ENCODE results near the gene DCC.

The DCC gene

DNA sequence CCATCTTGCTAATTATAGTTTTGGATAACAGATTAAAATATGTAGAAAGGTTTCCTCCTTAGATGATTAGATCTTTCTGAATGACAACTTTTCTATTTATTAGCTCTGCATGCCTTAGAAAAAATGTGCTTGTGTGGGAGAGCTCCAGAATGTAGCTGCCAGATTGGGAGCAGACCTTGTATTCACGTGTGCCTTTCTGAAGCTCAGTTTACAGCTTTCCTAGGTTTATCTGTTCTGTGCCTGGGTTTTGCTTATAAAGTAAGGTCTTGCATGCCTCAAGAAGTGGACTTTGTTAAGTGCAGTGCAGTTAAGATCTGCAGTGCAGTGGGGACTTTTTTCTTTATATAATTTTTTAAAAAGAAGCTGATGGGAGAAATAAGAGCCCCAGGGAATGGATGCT lies 179.0 kb downstream of the DCC start:
- Mint-ChIP-seq H3K4me3 (no peak overlapping the region), H3K9me3 (no peaks in the 10 kb centered on the region), H3K27me3 (no peaks in the 10 kb centered on the region), H3K36me3 (no peaks in the 10 kb centered on the region), H3K27ac (no peak overlapping the region), H3K4me1 (no peaks in the 10 kb centered on the region)
- DNase-seq (ENCODE audit: low spot score in 2 of 2) (no peak), ATAC-seq (ENCODE audit: low read depth) (no peak)

DNA sequence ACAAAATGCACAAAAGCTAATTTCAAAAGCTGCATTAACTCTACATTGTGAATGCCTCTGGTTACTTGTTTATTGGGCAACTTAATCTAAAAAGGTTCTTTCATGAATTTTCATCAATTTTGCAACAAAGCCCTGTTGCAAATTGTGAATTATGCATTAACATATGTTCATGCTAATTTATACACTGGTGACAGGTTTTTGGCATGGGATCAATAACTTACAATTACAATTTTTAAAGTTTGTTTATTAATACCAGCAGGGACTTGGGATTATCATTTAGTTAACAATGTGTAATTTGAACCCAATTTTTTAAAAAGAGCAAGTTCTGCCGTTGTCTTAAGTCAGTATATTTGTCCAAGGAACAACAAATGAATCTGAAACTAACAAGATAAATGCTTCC lies 183.6 kb downstream of the DCC start:
- Mint-ChIP-seq H3K4me1 (no peaks in the 10 kb centered on the region), H3K9me3 (peaks cover 2% of the 10 kb centered on the region), H3K27ac (no peak overlapping the region), H3K36me3 (no peaks in the 10 kb centered on the region), H3K4me3 (no peak overlapping the region), H3K27me3 (no peaks in the 10 kb centered on the region)
- DNase-seq (ENCODE audit: low spot score in 2 of 2) (no peak), ATAC-seq (ENCODE audit: low read depth) (no peak)

DNA sequence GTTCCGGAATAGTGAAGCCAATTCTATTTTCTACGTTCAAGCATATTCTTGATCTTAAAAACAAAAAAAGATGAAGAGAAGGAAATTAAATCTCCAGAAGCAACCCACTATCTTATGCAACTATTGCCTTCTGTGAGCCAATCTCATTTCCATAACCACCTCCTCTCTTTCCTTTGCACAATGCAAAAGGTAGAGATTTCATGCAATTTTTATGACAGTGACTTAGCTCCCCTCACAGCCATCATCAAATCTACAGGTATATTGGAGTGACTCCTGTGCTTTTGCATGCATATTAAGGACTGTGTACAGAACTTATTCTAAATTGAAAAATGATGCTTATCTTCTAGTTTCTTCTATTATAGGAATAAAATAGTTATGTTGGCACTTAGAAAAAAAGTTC lies 191.8 kb downstream of the DCC start:
- H3K27ac Mint-ChIP-seq: no peak overlapping the region
- H3K36me3 Mint-ChIP-seq: no peaks in the 10 kb centered on the region
- DNase-seq (ENCODE audit: low spot score in 2 of 2): no peak
- ATAC-seq (ENCODE audit: low read depth): no peak
- H3K4me1 Mint-ChIP-seq: peaks cover 4% of the 10 kb centered on the region
- peaks cover 4% of the 10 kb centered on the region for H3K27me3 Mint-ChIP-seq
- peaks cover 7% of the 10 kb centered on the region for H3K9me3 Mint-ChIP-seq
- H3K4me3 Mint-ChIP-seq: no peak overlapping the region

DNA sequence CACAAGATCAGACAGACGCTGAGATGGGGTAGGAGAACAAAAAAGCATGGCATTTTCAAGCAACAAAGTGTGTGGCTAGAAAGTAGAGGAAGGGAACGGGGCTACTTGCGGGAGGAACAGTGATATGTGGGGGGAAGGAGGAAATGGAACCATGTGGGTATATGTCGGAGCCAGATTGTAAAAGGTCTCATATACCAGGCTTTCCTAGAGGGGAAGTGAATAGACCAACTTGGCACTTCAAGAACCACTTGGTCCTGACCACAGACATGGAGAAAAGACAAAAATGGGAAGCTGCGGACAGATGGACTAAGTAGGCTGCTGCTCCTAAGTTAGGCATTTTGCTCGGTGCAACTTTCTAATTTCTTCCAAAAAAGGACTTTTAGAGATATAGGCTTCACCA lies 196.0 kb downstream of the DCC start:
- no peak overlapping the region for H3K27ac Mint-ChIP-seq
- H3K4me1 Mint-ChIP-seq: peaks cover 4% of the 10 kb centered on the region
- ATAC-seq (ENCODE audit: low read depth): no peak

DNA sequence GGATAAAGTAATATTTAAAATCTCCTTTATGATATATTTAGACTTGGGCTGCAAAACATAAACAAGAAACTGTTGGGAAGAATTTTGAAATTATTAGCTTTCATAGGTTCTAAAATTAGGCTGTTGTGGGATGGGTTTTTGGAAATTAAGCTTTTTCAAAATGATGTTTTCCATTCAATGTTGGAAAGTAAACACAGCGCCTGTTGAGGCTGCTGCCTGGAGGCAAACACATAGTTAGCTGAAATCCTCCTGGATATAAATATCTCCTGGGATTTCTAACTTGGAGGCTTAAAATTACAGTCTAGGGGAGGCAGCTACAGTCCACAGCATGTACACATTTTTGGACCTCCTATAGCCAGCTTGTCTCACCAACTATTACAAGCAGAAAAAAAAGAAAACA lies 197.3 kb downstream of the DCC start:
- peaks cover 5% of the 10 kb centered on the region for H3K9me3 Mint-ChIP-seq
- no peaks in the 10 kb centered on the region for H3K36me3 Mint-ChIP-seq
- no peak overlapping the region for H3K27ac Mint-ChIP-seq
- DNase-seq (ENCODE audit: low spot score in 2 of 2) (no peak), ATAC-seq (ENCODE audit: low read depth) (no peak)
- no peak overlapping the region for H3K4me3 Mint-ChIP-seq
- peaks cover 4% of the 10 kb centered on the region for H3K4me1 Mint-ChIP-seq
- H3K27me3 Mint-ChIP-seq: peaks cover 4% of the 10 kb centered on the region

More for the DNA sequence above, 196.0 kb downstream of the DCC start:
- no peak for DNase-seq (ENCODE audit: low spot score in 2 of 2)
- Mint-ChIP-seq H3K4me3 (no peak overlapping the region), H3K36me3 (no peaks in the 10 kb centered on the region), H3K27me3 (peaks cover 4% of the 10 kb centered on the region), H3K9me3 (peaks cover 7% of the 10 kb centered on the region)

DNA sequence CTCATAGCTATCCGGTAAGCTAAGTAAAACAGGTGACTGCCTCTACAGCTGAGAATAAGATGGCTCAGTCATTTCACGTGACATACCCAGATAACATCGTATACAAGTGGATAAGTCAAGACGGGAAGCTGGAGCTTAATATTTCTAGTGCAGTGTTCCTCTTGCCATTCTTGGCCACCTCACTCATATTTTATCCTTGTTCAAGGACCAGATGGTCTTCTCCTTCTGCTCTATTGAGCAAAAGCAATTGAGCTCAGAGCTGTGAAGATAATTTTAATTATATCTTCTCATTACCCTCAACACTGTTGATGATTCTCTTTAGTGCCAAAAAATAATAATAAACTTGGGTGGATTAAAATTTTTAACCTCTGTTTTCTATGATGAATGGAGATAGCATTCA lies 201.1 kb downstream of the DCC start:
- no peak overlapping the region for H3K27ac Mint-ChIP-seq
- ATAC-seq (ENCODE audit: low read depth): no peak
- DNase-seq (ENCODE audit: low spot score in 2 of 2): no peak
- H3K4me3 Mint-ChIP-seq: no peak overlapping the region
- no peaks in the 10 kb centered on the region for H3K36me3 Mint-ChIP-seq
- H3K9me3 Mint-ChIP-seq: no peaks in the 10 kb centered on the region
- H3K27me3 Mint-ChIP-seq: peaks cover under 1% of the 10 kb centered on the region
- peaks cover under 1% of the 10 kb centered on the region for H3K4me1 Mint-ChIP-seq

DNA sequence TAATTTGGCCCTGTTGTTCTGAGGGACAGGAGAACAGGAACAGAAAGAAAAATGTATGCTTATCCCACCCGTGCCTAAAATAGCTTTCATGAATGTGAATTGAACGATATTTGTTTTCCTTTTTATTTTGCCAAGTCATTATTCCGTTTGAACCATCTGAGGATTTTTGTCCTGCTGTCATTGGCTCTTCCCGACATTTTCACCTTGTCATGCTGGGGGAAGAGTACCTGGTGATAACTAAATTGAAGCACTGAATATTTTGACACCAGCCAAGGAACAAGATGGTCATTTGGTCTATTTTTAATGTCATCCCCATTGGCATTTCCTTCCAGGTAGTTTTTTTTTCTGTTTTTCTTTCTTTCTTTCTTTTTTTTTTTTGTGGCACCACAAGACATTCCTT lies 204.1 kb downstream of the DCC start:
- ATAC-seq (ENCODE audit: low read depth) (no peak), DNase-seq (ENCODE audit: low spot score in 2 of 2) (no peak)
- Mint-ChIP-seq H3K9me3 (no peaks in the 10 kb centered on the region), H3K27ac (no peak overlapping the region), H3K4me1 (no peaks in the 10 kb centered on the region), H3K27me3 (no peaks in the 10 kb centered on the region), H3K4me3 (no peak overlapping the region), H3K36me3 (no peaks in the 10 kb centered on the region)

DNA sequence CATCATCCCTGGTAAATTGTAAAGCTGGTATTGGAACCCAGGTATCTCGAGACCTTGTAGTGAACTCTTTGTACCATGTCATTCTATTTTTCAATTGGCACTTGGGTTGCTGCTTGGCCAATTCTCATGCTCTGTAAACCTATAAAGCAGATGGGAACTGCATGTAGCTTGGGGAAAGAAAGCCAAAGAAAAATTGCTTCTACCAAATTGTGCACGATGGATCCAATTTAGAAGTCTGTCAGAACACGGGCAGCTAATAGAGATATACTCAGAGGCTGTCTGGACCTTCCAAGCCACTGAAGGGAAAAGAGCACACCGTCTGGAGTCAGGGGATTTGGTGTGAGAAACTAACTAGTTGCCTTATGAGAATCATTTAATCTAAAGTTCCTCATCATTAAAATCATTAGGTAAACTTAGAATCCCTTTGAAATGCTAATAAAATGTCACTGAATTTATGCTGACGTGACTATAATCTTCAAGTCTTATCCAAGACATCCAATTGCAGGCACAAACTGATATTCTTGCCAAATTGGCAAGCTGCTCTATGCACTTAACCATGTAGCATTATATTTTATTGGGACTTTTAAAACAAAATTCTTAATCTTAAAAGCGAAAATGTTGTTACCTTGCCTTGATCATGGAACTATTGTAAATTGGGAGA lies 206.8 kb downstream of the DCC start:
- no peak for DNase-seq (ENCODE audit: low spot score in 2 of 2)
- Mint-ChIP-seq H3K4me1 (no peaks in the 10 kb centered on the region), H3K9me3 (no peaks in the 10 kb centered on the region), H3K27me3 (no peaks in the 10 kb centered on the region), H3K36me3 (no peaks in the 10 kb centered on the region), H3K27ac (no peak overlapping the region), H3K4me3 (no peak overlapping the region)
- no peak for ATAC-seq (ENCODE audit: low read depth)

DNA sequence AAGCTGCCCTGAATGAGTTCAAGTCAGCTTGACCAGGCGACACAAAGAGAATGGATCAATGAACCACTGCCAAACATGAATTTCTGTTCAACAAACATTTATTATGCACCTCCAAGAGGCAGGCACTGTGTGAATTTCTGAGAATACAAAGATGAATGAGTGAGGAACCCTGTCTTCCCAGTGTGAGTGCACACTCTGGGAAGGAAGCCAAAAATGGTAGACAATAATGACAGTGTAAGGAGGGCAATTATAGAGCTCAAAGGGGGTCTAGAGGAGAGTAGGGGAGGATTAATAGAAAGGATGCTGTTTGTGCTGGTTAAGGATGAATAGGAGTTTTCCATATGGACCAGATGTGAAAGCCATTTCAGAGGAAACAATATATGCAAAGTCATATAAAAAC lies 213.4 kb downstream of the DCC start:
- Mint-ChIP-seq H3K4me3 (no peak overlapping the region), H3K4me1 (no peaks in the 10 kb centered on the region), H3K9me3 (peaks cover 1% of the 10 kb centered on the region), H3K27ac (no peak overlapping the region), H3K36me3 (no peaks in the 10 kb centered on the region), H3K27me3 (no peaks in the 10 kb centered on the region)
- ATAC-seq (ENCODE audit: low read depth) (no peak), DNase-seq (ENCODE audit: low spot score in 2 of 2) (no peak)

DNA sequence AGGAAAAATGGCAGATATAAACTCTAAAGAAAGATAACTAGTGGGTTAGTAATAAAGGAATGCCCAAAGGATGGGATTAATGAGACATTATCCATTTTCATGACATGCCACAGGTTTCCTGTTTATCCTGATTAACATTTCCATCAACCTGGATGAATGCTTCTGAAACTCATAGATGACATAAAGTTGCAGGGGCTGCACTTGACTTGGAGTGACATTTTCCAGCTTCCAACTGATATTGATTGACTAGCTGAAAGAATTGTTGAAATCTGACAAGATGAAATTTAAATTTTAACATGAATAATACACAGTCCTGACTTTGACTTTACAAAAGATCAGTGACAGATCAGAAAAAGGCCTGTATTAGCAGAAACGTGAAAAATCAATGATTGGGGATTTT lies 214.2 kb downstream of the DCC start:
- no peak overlapping the region for H3K27ac Mint-ChIP-seq
- no peak for ATAC-seq (ENCODE audit: low read depth)
- no peak for DNase-seq (ENCODE audit: low spot score in 2 of 2)
- no peaks in the 10 kb centered on the region for H3K27me3 Mint-ChIP-seq
- no peak overlapping the region for H3K4me3 Mint-ChIP-seq
- no peaks in the 10 kb centered on the region for H3K4me1 Mint-ChIP-seq
- peaks cover 1% of the 10 kb centered on the region for H3K9me3 Mint-ChIP-seq
- H3K36me3 Mint-ChIP-seq: no peaks in the 10 kb centered on the region

DNA sequence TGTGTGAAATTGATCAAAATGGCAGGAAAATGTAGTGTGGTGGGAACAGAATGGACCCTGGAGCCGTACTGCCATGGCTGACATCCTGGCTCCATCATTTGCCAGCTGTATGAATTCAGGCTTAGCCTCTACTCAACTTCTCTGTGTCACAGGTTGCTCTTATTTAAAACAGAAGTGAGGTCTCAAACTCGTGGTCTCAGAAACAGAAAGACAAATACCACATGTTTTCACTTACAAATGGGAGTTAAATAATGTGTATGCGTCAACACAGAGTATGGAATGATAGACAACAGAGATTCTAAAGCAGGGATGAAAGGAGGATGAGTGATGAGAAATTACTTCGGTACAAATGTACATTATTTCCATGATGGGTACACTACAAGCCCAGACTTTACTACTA lies 227.4 kb downstream of the DCC start:
- Mint-ChIP-seq H3K27ac (no peak overlapping the region), H3K9me3 (peaks cover 1% of the 10 kb centered on the region), H3K36me3 (no peaks in the 10 kb centered on the region), H3K4me3 (no peak overlapping the region), H3K27me3 (no peaks in the 10 kb centered on the region), H3K4me1 (no peaks in the 10 kb centered on the region)
- DNase-seq (ENCODE audit: low spot score in 2 of 2): no peak
- no peak for ATAC-seq (ENCODE audit: low read depth)

DNA sequence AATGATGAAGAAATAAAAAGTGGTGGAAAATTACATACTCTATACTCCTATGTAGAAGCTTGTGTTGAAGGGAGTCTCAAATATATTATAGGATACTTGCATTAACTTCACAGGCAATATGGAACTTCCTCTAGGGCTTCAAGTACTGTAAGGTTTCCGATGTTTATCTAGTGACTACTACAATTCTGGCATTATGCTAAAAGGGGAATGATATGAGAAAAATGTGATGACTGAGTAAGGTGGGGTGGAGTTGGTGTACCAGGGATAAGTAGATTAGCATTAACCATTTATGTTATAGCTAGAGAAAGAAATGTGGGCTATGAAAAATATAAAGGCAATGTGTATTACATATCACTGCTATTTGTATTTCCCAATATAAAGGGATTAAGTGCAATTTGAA lies 229.5 kb downstream of the DCC start:
- no peak overlapping the region for H3K27ac Mint-ChIP-seq
- no peaks in the 10 kb centered on the region for H3K36me3 Mint-ChIP-seq

DNA sequence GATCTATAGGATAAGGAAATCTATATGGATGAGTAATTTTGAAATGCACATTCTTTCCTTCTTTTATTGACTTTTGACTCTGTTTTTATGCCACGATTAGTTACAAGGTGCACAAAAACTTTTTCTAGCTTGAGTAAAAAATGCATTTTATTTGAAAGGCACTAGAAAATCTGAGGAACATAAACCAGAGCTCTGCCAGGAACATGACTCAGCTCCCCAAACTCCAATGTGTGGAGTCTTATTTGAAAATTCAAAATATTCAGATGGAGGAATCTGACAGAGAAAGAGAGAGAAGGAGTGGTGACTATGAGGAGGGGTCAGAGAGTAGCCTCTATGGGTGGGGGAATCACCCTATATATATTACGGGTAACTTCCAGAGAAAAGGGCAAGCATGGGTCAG lies 231.0 kb downstream of the DCC start:
- Mint-ChIP-seq H3K36me3 (no peaks in the 10 kb centered on the region), H3K27ac (no peak overlapping the region), H3K4me1 (no peaks in the 10 kb centered on the region), H3K27me3 (no peaks in the 10 kb centered on the region), H3K9me3 (peaks cover 1% of the 10 kb centered on the region), H3K4me3 (no peak overlapping the region)
- ATAC-seq (ENCODE audit: low read depth) (no peak), DNase-seq (ENCODE audit: low spot score in 2 of 2) (no peak)

More for the DNA sequence above, 229.5 kb downstream of the DCC start:
- Mint-ChIP-seq H3K9me3 (peaks cover 1% of the 10 kb centered on the region), H3K4me1 (no peaks in the 10 kb centered on the region), H3K4me3 (no peak overlapping the region), H3K27me3 (no peaks in the 10 kb centered on the region)
- DNase-seq (ENCODE audit: low spot score in 2 of 2) (no peak), ATAC-seq (ENCODE audit: low read depth) (no peak)

DNA sequence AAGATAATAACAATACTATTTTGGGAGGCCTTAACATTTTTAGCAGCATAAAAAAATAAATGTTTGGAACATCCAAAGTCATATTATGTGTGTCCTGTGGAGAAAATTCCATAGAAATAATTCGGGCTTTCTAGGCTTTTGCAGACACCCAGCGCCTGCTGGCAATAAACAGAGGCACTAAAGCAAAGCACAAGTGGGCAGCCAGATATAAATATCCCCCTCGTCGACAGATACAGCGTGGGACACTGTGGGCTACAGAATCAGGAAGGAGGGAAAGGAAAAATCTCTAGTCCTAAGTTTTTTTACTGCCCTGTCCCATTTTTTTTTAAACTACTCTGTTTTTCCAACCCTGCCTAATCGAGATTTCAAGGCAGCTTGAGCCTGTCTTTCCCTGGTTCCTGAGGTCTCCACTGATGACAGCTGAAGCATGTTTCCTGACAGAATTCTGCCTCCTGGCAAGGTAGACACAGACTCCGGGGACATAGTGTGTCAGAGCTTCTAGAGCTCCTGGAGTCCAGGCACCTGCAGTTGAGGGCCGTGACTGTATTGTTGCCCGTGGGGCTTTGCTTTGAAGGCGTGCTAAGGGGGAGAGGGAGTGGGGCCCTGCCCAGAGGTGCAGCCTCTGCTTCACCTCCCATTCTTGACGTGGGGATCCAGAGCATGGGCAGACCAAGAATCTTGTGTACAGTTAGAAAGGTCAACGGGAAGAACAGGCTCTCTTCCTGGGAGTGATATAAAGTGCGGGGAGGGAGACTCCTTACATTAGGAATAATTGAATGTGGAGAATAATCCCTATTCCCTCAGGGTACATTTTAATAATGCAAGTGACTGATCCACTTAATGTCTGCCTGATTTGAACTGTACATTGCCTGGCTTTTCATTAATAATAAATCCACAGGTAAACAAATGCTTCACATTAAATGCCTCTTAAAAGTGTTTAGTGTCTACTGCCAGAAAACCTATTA lies 232.3 kb downstream of the DCC start:
- Mint-ChIP-seq H3K27ac (no peak overlapping the region), H3K36me3 (no peaks in the 10 kb centered on the region), H3K9me3 (peaks cover 3% of the 10 kb centered on the region), H3K4me1 (no peaks in the 10 kb centered on the region), H3K27me3 (no peaks in the 10 kb centered on the region), H3K4me3 (no peak overlapping the region)
- ATAC-seq (ENCODE audit: low read depth) (no peak), DNase-seq (ENCODE audit: low spot score in 2 of 2) (no peak)
